ENCODE results near the gene LHPP.
A peak's percentile ranks its signal among the peaks of the same experiment; 100 is the strongest.

LHPP gene

GRCh38 chr10:124496150-124496549, 34.5 kb downstream of the LHPP start:
- peak; percentile 53 for FAIRE-seq
- no peak for DNase-seq (ENCODE audit: low spot score)

GRCh38 chr10:124496620-124497019, 35.0 kb downstream of the LHPP start:
- no peak for FAIRE-seq

GRCh38 chr10:124497196-124497881, 35.7 kb downstream of the LHPP start:
- DNase-seq (ENCODE audit: low spot score): no peak
- no peak for FAIRE-seq

More at GRCh38 chr10:124496620-124497019, 35.0 kb downstream of the LHPP start:
- no peak for DNase-seq (ENCODE audit: low spot score)

GRCh38 chr10:124498056-124498455, 36.4 kb downstream of the LHPP start:
- DNase-seq (ENCODE audit: low spot score) (no peak), FAIRE-seq (no peak)

GRCh38 chr10:124500757-124501156, 39.1 kb downstream of the LHPP start:
- FAIRE-seq: peak; percentile 32

GRCh38 chr10:124504711-124505110, 43.1 kb downstream of the LHPP start:
- FAIRE-seq (no peak), DNase-seq (ENCODE audit: low spot score) (no peak)

More at GRCh38 chr10:124500757-124501156, 39.1 kb downstream of the LHPP start:
- DNase-seq (ENCODE audit: low spot score): no peak

GRCh38 chr10:124505279-124505678, 43.7 kb downstream of the LHPP start:
- FAIRE-seq (no peak), DNase-seq (ENCODE audit: low spot score) (no peak)

- DNase-seq (ENCODE audit: low spot score) (no peak), FAIRE-seq (no peak)
Measured at GRCh38 chr10:124508070-124508667, 46.5 kb downstream of the LHPP start.

- DNase-seq (ENCODE audit: low spot score): no peak
- no peak for FAIRE-seq
Measured at GRCh38 chr10:124508907-124509454, 47.4 kb downstream of the LHPP start.

GRCh38 chr10:124509880-124510632, 48.4 kb downstream of the LHPP start:
- FAIRE-seq: no peak
- no peak for DNase-seq (ENCODE audit: low spot score)

GRCh38 chr10:124510759-124511158, 49.1 kb downstream of the LHPP start:
- DNase-seq (ENCODE audit: low spot score) (no peak), FAIRE-seq (no peak)

- DNase-seq (ENCODE audit: low spot score) (no peak), FAIRE-seq (no peak)
Measured at GRCh38 chr10:124511205-124512039, 49.8 kb downstream of the LHPP start.

GRCh38 chr10:124512040-124512428, 50.4 kb downstream of the LHPP start:
- FAIRE-seq (no peak), DNase-seq (ENCODE audit: low spot score) (no peak)

GRCh38 chr10:124512600-124512999, 51.0 kb downstream of the LHPP start:
- FAIRE-seq (no peak), DNase-seq (ENCODE audit: low spot score) (no peak)

GRCh38 chr10:124515244-124515970, 53.8 kb downstream of the LHPP start:
- DNase-seq (ENCODE audit: low spot score) (no peak), FAIRE-seq (no peak)

GRCh38 chr10:124516181-124516580, 54.6 kb downstream of the LHPP start:
- no peak for FAIRE-seq
- no peak for DNase-seq (ENCODE audit: low spot score)

- no peak for FAIRE-seq
- no peak for DNase-seq (ENCODE audit: low spot score)
Measured at GRCh38 chr10:124516746-124517397, 55.2 kb downstream of the LHPP start.

GRCh38 chr10:124517461-124517860, 55.8 kb downstream of the LHPP start:
- no peak for DNase-seq (ENCODE audit: low spot score)
- no peak for FAIRE-seq

GRCh38 chr10:124517931-124518330, 56.3 kb downstream of the LHPP start:
- FAIRE-seq (no peak), DNase-seq (ENCODE audit: low spot score) (no peak)

GRCh38 chr10:124518366-124518765, 56.7 kb downstream of the LHPP start:
- FAIRE-seq (no peak), DNase-seq (ENCODE audit: low spot score) (no peak)

Data from urothelium cell line (cell line).